ENCODE measurements around the gene GBP3.
"Not testable (repeated sequence)": the region's sequence is repeated elsewhere in the genome, so short reads cannot be mapped to it uniquely, and the experiment has no call there.

Gene GBP3

GRCh38 chr1:89037186-89037585 lies 14.5 kb upstream of the GBP3 start:
- Histone ChIP-seq H3K36me3 (ENCODE audit: control insufficient read depth, insufficient read depth, low read length) (no peaks in the 10 kb centered on the region), H3K4me3 (ENCODE audit: low read depth, low read length) (no peak overlapping the region), H3K4me1 (ENCODE audit: control insufficient read depth, insufficient read depth, low read length) (no peaks in the 10 kb centered on the region), H3K9ac (ENCODE audit: low read depth, low read length) (no peak overlapping the region), H3K27me3 (ENCODE audit: control insufficient read depth, insufficient read depth, low read length) (no peaks in the 10 kb centered on the region), H3K27ac (ENCODE audit: low read depth, low read length) (no peak overlapping the region), H3K9me3 (ENCODE audit: control insufficient read depth, insufficient read depth, low read length) (peaks cover 16% of the 10 kb centered on the region; the same call in 1 of the 2 replicates)

- H3K4me1 ChIP-seq (ENCODE audit: control insufficient read depth, insufficient read depth, low read length), result no peaks in the 10 kb centered on the region
- H3K9ac ChIP-seq (ENCODE audit: low read depth, low read length), result no peak overlapping the region
- H3K9me3 ChIP-seq (ENCODE audit: control insufficient read depth, insufficient read depth, low read length), result peaks cover 16% of the 10 kb centered on the region; the same call in 1 of the 2 replicates
- no peak overlapping the region for H3K4me3 ChIP-seq (ENCODE audit: low read depth, low read length)
- H3K36me3 ChIP-seq (ENCODE audit: control insufficient read depth, insufficient read depth, low read length), result no peaks in the 10 kb centered on the region
- no peaks in the 10 kb centered on the region for H3K27me3 ChIP-seq (ENCODE audit: control insufficient read depth, insufficient read depth, low read length)
- no peak overlapping the region for H3K27ac ChIP-seq (ENCODE audit: low read depth, low read length)
Measured at GRCh38 chr1:89035080-89035479, 12.4 kb upstream of the GBP3 start.

GRCh38 chr1:89034004-89034403 lies 11.3 kb upstream of the GBP3 start:
- not testable (repeated sequence) for H3K4me3 ChIP-seq (ENCODE audit: low read depth, low read length); H3K36me3 ChIP-seq (ENCODE audit: control insufficient read depth, insufficient read depth, low read length); H3K9ac ChIP-seq (ENCODE audit: low read depth, low read length); H3K27ac ChIP-seq (ENCODE audit: low read depth, low read length); H3K27me3 ChIP-seq (ENCODE audit: control insufficient read depth, insufficient read depth, low read length); H3K4me1 ChIP-seq (ENCODE audit: control insufficient read depth, insufficient read depth, low read length)
- peaks cover 16% of the 10 kb centered on the region; the same call in 1 of the 2 replicates for H3K9me3 ChIP-seq (ENCODE audit: control insufficient read depth, insufficient read depth, low read length)

- H3K9ac ChIP-seq (ENCODE audit: low read depth, low read length); H3K27me3 ChIP-seq (ENCODE audit: control insufficient read depth, insufficient read depth, low read length); H3K27ac ChIP-seq (ENCODE audit: low read depth, low read length); H3K9me3 ChIP-seq (ENCODE audit: control insufficient read depth, insufficient read depth, low read length); H3K36me3 ChIP-seq (ENCODE audit: control insufficient read depth, insufficient read depth, low read length); H3K4me3 ChIP-seq (ENCODE audit: low read depth, low read length); H3K4me1 ChIP-seq (ENCODE audit: control insufficient read depth, insufficient read depth, low read length): not testable (repeated sequence)
Measured at GRCh38 chr1:89029051-89029450, 6.4 kb upstream of the GBP3 start.

GRCh38 chr1:89025928-89026327 lies 3.3 kb upstream of the GBP3 start:
- Histone ChIP-seq H3K9me3 (ENCODE audit: control insufficient read depth, insufficient read depth, low read length) (no peaks in the 10 kb centered on the region), H3K36me3 (ENCODE audit: control insufficient read depth, insufficient read depth, low read length) (no peaks in the 10 kb centered on the region), H3K9ac (ENCODE audit: low read depth, low read length) (no peak overlapping the region), H3K27ac (ENCODE audit: low read depth, low read length) (no peak overlapping the region), H3K27me3 (ENCODE audit: control insufficient read depth, insufficient read depth, low read length) (no peaks in the 10 kb centered on the region), H3K4me3 (ENCODE audit: low read depth, low read length) (no peak overlapping the region), H3K4me1 (ENCODE audit: control insufficient read depth, insufficient read depth, low read length) (peaks cover 13% of the 10 kb centered on the region)

- peaks cover 13% of the 10 kb centered on the region for H3K4me1 ChIP-seq (ENCODE audit: control insufficient read depth, insufficient read depth, low read length)
- no peak overlapping the region for H3K9ac ChIP-seq (ENCODE audit: low read depth, low read length)
- H3K4me3 ChIP-seq (ENCODE audit: low read depth, low read length), result no peak overlapping the region
- H3K27me3 ChIP-seq (ENCODE audit: control insufficient read depth, insufficient read depth, low read length), result no peaks in the 10 kb centered on the region
- no peak overlapping the region for H3K27ac ChIP-seq (ENCODE audit: low read depth, low read length)
- no peaks in the 10 kb centered on the region for H3K36me3 ChIP-seq (ENCODE audit: control insufficient read depth, insufficient read depth, low read length)
- H3K9me3 ChIP-seq (ENCODE audit: control insufficient read depth, insufficient read depth, low read length), result no peaks in the 10 kb centered on the region
Measured at GRCh38 chr1:89023026-89023425, 360 bp upstream of the GBP3 start.

GRCh38 chr1:89018318-89018717 lies 4.3 kb downstream of the GBP3 start:
- H3K4me1 ChIP-seq (ENCODE audit: control insufficient read depth, insufficient read depth, low read length), result peaks cover 13% of the 10 kb centered on the region

GRCh38 chr1:89008511-89008910 lies 14.2 kb downstream of the GBP3 start:
- no peak overlapping the region for H3K9ac ChIP-seq (ENCODE audit: low read depth, low read length)
- no peaks in the 10 kb centered on the region for H3K9me3 ChIP-seq (ENCODE audit: control insufficient read depth, insufficient read depth, low read length)
- no peak overlapping the region for H3K4me3 ChIP-seq (ENCODE audit: low read depth, low read length)
- H3K4me1 ChIP-seq (ENCODE audit: control insufficient read depth, insufficient read depth, low read length), result no peaks in the 10 kb centered on the region
- no peak overlapping the region for H3K27ac ChIP-seq (ENCODE audit: low read depth, low read length)
- no peaks in the 10 kb centered on the region for H3K36me3 ChIP-seq (ENCODE audit: control insufficient read depth, insufficient read depth, low read length)
- H3K27me3 ChIP-seq (ENCODE audit: control insufficient read depth, insufficient read depth, low read length), result no peaks in the 10 kb centered on the region

More at GRCh38 chr1:89018318-89018717, 4.3 kb downstream of the GBP3 start:
- H3K9me3 ChIP-seq (ENCODE audit: control insufficient read depth, insufficient read depth, low read length); H3K36me3 ChIP-seq (ENCODE audit: control insufficient read depth, insufficient read depth, low read length); H3K9ac ChIP-seq (ENCODE audit: low read depth, low read length); H3K27me3 ChIP-seq (ENCODE audit: control insufficient read depth, insufficient read depth, low read length); H3K4me3 ChIP-seq (ENCODE audit: low read depth, low read length); H3K27ac ChIP-seq (ENCODE audit: low read depth, low read length): not testable (repeated sequence)

GRCh38 chr1:89005286-89006151 lies 17.1 kb downstream of the GBP3 start:
- Histone ChIP-seq H3K27ac (ENCODE audit: low read depth, low read length) (no peak overlapping the region), H3K27me3 (ENCODE audit: control insufficient read depth, insufficient read depth, low read length) (no peaks in the 10 kb centered on the region), H3K9me3 (ENCODE audit: control insufficient read depth, insufficient read depth, low read length) (no peaks in the 10 kb centered on the region), H3K4me3 (ENCODE audit: low read depth, low read length) (no peak overlapping the region), H3K9ac (ENCODE audit: low read depth, low read length) (no peak overlapping the region), H3K4me1 (ENCODE audit: control insufficient read depth, insufficient read depth, low read length) (0 out of 2 replicates have a peak, but pooled peaks cover 8% of the 10 kb centered on the region), H3K36me3 (ENCODE audit: control insufficient read depth, insufficient read depth, low read length) (no peaks in the 10 kb centered on the region)

GRCh38 chr1:89002176-89002575 lies 20.5 kb downstream of the GBP3 start:
- not testable (repeated sequence) for H3K9ac ChIP-seq (ENCODE audit: low read depth, low read length); H3K9me3 ChIP-seq (ENCODE audit: control insufficient read depth, insufficient read depth, low read length)

GRCh38 chr1:89001510-89001909 lies 21.2 kb downstream of the GBP3 start:
- H3K36me3 ChIP-seq (ENCODE audit: control insufficient read depth, insufficient read depth, low read length), result no peaks in the 10 kb centered on the region
- H3K4me3 ChIP-seq (ENCODE audit: low read depth, low read length), result no peak overlapping the region
- no peaks in the 10 kb centered on the region for H3K9me3 ChIP-seq (ENCODE audit: control insufficient read depth, insufficient read depth, low read length)
- 0 out of 2 replicates have a peak, but pooled peaks cover 8% of the 10 kb centered on the region for H3K4me1 ChIP-seq (ENCODE audit: control insufficient read depth, insufficient read depth, low read length)
- H3K27me3 ChIP-seq (ENCODE audit: control insufficient read depth, insufficient read depth, low read length), result no peaks in the 10 kb centered on the region
- no peak overlapping the region for H3K9ac ChIP-seq (ENCODE audit: low read depth, low read length)
- H3K27ac ChIP-seq (ENCODE audit: low read depth, low read length), result no peak overlapping the region

More at GRCh38 chr1:89002176-89002575, 20.5 kb downstream of the GBP3 start:
- not testable (repeated sequence) for H3K4me3 ChIP-seq (ENCODE audit: low read depth, low read length); H3K27ac ChIP-seq (ENCODE audit: low read depth, low read length); H3K36me3 ChIP-seq (ENCODE audit: control insufficient read depth, insufficient read depth, low read length); H3K27me3 ChIP-seq (ENCODE audit: control insufficient read depth, insufficient read depth, low read length); H3K4me1 ChIP-seq (ENCODE audit: control insufficient read depth, insufficient read depth, low read length)

All from HUES48 (cell line).